Kidney tubule cell (primary cell): ENCODE data around the gene TNFSF11.
A peak's percentile ranks its signal among the peaks of the same experiment; 100 is the strongest.
"Not testable (repeated sequence)": the region's sequence is repeated elsewhere in the genome, so short reads cannot be mapped to it uniquely, and the experiment has no call there.

ENCODE experiments used
- DNase-seq: peaks from one replicate; pipeline ENCODE4 v3.0.0-alpha.2; 2018; ENCODE audit warnings: low spot score

TNFSF11 gene, protein sequence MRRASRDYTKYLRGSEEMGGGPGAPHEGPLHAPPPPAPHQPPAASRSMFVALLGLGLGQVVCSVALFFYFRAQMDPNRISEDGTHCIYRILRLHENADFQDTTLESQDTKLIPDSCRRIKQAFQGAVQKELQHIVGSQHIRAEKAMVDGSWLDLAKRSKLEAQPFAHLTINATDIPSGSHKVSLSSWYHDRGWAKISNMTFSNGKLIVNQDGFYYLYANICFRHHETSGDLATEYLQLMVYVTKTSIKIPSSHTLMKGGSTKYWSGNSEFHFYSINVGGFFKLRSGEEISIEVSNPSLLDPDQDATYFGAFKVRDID

GRCh38 chr13:42574011-42574410 lies at the start of gene TNFSF11:
TNFSF11 (plus strand) TSS chr13:42574152; CDS start chr13:42574304, 152 bp downstream.
- peak; percentile 1 for DNase-seq

GRCh38 chr13:42524487-42525034 lies 49.4 kb upstream of the TNFSF11 start:
- DNase-seq: peak; percentile 99

GRCh38 chr13:42525035-42525504 lies 48.9 kb upstream of the TNFSF11 start:
- DNase-seq: peak; percentile 99

- DNase-seq: no peak
These were observed 47.7 kb upstream of the TNFSF11 start for GRCh38 chr13:42526276-42526675.

DNA sequence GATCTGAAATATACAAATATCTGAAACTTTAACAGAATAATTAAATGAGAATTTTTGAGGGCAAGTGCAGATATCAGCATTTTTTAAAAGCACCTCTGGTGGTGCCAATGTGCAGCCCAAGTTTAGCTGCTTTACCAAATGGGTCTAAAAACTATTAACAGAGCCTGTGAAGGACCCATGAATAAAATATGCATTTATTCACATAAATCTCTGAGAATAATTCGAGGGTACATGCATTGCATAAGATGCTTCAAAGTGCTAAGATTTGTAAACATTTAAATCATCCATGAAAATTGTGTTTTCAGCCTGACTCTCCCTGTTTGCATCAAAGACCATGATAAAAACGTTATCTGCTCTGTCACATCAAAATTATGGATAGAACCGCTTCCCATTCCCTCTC lies 47.1 kb upstream of the TNFSF11 start:
- DNase-seq: no peak

DNA sequence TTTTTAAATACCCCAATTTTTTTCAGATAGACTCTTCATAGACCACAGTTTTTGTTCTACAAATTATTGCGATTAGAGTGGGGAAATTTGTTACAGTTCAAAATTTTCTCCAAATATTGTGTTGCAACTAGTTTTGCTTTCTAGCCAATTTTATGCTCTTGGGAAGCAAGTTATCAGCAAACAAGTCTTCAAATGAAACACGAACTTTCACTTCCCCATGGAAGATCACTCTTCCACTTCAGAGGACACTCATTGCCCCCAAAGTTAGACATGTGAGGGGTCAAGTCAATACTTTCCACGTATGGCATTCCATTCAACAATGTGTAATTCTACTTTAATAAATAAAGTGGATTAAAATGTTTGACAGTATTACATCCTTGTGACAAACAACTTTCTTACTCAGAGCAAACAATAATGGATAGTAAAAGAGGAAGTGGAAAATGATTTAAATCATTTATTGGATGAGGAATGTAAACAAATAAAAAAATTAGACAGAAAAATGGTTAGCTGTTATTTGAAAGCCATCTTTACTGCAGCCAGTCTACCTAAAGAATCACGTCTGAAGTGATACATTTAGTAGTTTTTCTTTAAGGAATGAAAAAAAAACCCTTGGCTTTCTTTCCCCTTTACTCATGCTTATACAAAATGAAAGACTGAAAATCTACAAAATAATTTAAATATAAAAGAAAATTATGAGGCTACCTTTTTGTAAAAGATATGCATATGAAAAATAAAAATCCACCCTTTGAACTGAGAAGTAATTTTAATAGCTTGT lies 41.2 kb upstream of the TNFSF11 start:
- DNase-seq: no peak

- DNase-seq: no peak
These were observed 40.7 kb upstream of the TNFSF11 start for GRCh38 chr13:42533336-42533591.

DNA sequence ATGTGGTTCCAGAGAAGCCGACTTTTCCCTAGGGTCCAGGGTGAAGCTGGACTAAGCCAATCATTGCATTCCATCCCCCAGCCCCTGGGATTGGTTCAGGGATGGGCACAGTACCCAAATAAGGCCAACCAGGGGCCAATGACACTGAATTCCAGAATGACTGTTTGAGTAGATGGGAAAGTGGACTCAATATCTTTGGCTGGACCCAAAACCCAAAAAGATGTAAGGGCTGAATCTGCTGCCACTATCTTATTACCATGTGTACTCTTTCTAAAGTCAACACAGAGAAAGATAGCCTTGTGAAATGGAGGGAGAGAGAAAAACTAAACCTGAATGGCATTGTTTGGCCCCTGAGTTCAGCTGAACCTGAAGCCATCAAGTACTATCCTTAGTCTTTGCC lies 39.2 kb upstream of the TNFSF11 start:
- no peak for DNase-seq

- DNase-seq: no peak
These were observed 35.0 kb upstream of the TNFSF11 start for GRCh38 chr13:42538996-42539395.

DNA sequence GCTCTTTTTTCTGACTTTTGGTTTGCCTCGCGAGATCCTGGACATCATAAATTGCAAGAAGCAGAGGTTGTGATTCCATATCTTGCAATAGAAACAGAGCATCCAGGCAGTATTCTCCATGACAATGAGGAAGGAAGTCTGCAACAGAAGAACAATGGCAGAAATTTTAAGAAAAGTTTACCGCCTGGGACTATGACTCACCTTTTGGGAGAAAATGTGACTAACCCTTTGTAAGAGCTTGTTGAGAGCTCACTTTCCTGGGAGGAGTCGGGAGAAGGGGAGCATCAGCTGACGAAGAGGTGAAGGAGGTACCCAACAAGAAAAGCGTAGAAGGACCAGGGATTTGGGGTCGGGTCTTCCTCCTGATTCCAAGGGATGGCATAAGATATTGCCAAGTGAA lies 34.3 kb upstream of the TNFSF11 start:
- DNase-seq: peak; percentile 66

GRCh38 chr13:42543215-42543797 lies 30.6 kb upstream of the TNFSF11 start:
- DNase-seq: no peak

- peak; percentile 47 for DNase-seq
These were observed 29.6 kb upstream of the TNFSF11 start for GRCh38 chr13:42544246-42544926.

DNA sequence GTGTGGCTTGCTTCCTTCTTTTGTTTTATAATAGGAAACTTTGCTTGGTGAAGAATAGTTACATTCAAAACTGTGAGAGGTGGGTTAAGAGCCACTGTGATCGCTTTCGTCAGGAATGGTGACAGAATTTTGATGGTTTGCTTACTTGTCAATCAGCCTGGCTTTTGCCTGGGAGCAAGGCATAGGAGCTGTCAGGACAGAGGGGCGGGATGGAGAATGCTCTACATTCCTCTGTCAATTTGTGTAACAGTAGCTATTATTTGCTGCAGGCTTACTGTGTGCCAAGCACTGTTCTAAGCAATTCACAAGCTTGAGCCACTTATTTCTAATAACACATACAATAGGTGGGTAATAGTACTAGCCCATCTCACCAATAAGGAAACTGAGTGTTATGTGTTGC lies 28.1 kb upstream of the TNFSF11 start:
- no peak for DNase-seq

GRCh38 chr13:42547612-42548011 lies 26.3 kb upstream of the TNFSF11 start:
- no peak for DNase-seq

- no peak for DNase-seq
These were observed 25.0 kb upstream of the TNFSF11 start for GRCh38 chr13:42548731-42549551.

DNA sequence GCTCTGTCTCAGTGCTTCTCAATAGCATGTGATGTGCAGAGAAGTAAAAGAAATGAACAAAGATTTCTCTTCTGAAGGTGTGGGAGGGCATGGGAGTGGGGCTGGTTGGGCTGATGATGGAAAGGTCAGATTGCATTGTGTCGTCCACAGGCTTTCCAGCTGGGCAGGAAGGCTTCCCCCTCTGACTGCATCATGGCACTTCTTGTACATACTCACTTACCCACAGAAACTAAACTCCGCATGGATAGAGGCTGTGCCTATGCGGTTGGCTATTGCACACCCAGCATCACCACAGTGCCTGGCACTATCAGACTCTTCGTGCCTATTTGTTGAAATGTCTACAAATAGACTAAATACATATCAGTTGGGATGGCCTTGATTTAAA lies 24.4 kb upstream of the TNFSF11 start:
- no peak for DNase-seq

DNA sequence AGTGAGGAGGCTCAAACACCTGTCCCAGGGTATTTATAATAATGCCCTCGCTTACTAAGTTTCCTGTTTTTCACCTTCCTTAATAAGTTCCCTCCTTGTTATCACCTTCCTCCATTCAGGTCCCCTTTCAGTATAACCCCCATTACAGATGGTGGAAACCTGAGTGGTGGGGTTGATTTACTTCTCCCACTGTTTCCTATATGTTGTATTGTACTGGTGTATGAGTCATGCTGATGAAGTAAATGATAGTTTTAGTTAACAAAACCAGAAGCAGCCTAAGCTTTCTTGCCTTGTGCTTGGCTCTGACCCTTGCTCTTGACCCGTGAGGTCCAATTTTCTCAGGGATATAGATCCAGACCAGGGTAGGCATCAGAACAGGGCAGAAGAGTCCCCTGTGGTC lies 22.3 kb upstream of the TNFSF11 start:
- DNase-seq: no peak

- DNase-seq: peak; percentile 19
These were observed 20.6 kb upstream of the TNFSF11 start for GRCh38 chr13:42553098-42554046.

DNA sequence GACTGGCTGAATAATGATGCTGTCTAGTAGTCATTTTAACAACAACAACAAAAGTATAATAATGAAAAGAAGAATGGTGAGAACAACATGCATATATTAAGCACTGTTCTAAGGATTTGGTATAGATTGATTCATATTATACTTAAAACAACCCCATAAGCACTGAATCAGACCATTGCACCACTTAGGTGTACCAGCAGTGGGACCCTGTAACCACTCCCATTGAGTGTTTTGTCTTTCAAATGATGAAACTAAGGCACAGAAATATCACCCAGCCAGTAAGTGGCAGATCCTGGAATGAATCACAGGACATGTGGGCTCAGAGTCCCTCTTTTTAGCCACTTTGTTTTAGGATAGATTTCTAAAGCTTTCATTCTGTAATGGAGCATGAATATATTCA lies 14.9 kb upstream of the TNFSF11 start:
- no peak for DNase-seq

DNA sequence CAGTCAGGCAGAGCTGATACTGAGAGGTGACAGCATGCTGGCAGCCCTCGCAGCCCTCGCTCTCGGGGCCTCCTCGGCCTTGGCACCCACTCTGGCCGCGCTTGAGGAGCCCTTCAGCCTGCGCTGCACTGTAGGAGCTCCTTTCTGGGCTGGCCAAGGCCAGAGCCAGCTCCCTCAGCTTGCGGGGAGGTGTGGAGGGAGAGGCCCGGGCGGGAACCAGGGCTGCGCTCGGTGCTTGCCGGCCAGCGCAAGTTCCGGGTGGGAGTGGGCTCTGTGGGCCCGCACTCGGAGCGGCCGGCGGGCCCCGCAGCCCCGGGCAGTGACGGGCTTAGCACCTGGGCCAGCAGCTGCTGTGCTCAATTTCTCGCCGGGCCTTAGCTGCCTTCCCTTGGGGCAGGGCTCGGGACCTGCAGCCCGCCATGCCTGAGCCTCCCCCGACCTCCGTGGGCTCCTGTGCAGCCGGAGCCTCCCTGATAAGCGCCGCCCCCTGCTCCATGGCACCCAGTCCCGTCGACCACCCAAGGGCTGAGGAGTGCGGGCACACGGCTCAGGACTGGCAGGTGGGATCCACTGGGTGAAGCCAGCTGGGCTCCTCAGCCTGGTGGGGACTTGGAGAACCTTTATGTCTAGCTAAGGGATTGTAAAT lies 14.3 kb upstream of the TNFSF11 start:
- not testable (repeated sequence) for DNase-seq
